Neural progenitor cell (in vitro differentiated cells): ENCODE data around the gene OAS3.

Experiments
- EZH2phosphoT487 ChIP-seq: fragments of 200-600 bp; sonication (generic); IDR thresholded peaks from 2 replicates; pipeline ENCODE4 v1.6.1; 2017; ENCODE audit warnings: antibody characterized with exemption
- TF ChIP-seq, protein P1 (sequence below): fragments of 200-600 bp; sonication (generic); IDR thresholded peaks from 2 replicates; pipeline ENCODE4 v1.5.1; 2017; ENCODE audit warnings: antibody characterized with exemption, mild to moderate bottlenecking

DNA sequence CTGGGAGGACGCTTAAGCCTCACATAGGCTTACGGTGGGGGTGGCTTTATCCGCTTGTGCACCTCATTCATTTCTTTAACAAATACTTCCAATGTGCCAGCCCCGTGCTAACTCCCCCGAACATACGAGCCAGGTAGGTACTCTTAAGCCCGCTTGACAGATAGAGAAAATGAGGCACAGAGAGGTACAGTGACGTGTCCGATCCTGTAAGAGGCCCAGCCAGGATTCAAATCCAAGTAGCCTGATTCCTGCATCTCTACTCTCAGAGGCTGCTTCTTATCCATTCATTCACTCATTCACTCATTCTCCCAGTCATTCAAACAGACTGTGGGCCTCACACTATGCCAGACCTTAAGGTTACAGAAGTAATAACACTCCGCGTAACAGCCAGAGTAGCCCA is 477 bp downstream of the OAS3 start:
- TF ChIP-seq, protein P1, sequence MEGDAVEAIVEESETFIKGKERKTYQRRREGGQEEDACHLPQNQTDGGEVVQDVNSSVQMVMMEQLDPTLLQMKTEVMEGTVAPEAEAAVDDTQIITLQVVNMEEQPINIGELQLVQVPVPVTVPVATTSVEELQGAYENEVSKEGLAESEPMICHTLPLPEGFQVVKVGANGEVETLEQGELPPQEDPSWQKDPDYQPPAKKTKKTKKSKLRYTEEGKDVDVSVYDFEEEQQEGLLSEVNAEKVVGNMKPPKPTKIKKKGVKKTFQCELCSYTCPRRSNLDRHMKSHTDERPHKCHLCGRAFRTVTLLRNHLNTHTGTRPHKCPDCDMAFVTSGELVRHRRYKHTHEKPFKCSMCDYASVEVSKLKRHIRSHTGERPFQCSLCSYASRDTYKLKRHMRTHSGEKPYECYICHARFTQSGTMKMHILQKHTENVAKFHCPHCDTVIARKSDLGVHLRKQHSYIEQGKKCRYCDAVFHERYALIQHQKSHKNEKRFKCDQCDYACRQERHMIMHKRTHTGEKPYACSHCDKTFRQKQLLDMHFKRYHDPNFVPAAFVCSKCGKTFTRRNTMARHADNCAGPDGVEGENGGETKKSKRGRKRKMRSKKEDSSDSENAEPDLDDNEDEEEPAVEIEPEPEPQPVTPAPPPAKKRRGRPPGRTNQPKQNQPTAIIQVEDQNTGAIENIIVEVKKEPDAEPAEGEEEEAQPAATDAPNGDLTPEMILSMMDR, result no peak
- no peak for TF ChIP-seq EZH2phosphoT487
